SK-N-SH (cell line): ENCODE measurements around the gene TMEM184B. TPM values are rescaled to one million over a fixed set of nuclear protein-coding genes. Genes with fewer than 3 reads are reported as not detected.
"Not testable (repeated sequence)": the region's sequence is repeated elsewhere in the genome, so short reads cannot be mapped to it uniquely, and the experiment has no call there.

ENCODE experiments used
- CTCF ChIA-PET: fragments of 300-600, 350-600 bp; formaldehyde crosslinking; extraction: SDS; loops from one replicate; lab custom pipeline; 2021; lab: Yijun Ruan, JAX
- POLR2A ChIA-PET: fragments of 350-600 bp; sonication (Branson Sonifier 250); formaldehyde crosslinking; extraction: SDS; loops from one replicate; lab custom pipeline; 2020; ENCODE audit warnings: antibody characterized with exemption, inconsistent platforms; lab: Yijun Ruan, JAX
- DNase-seq: peaks from one replicate; pipeline ENCODE4 v3.0.0; 2012
- H2AFZ ChIP-seq: fragments of 200-600 bp; sonication (generic); 2 replicates; pipeline ENCODE4 v1.8.1; 2016; ENCODE audit warnings: antibody characterized with exemption, mild to moderate bottlenecking, low read depth
- H3F3A ChIP-seq: fragments of 200-600 bp; sonication (generic); replicated peaks from 2 replicates; pipeline ENCODE3; 2016; ENCODE audit warnings: antibody characterized with exemption, mild to moderate bottlenecking; ENCODE audit not compliant: insufficient read depth
- H3K27ac ChIP-seq, 2 experiments: fragments of 200-500 bp in 1 of 2; fragments of 200-600 bp in 1 of 2; sonication (Bioruptor generic) in 1 of 2; sonication (generic), shearing (Covaris generic) in 1 of 2; 2 replicates each; pipeline versions ENCODE4 v1.5.1 to v1.6.1; 2014 to 2016; ENCODE audit warnings: low read depth in 2 of 2, inconsistent platforms in 1 of 2, low read length in 1 of 2, mild to moderate bottlenecking in 1 of 2, mixed read lengths in 1 of 2
- H3K27me3 ChIP-seq: fragments of 200-600 bp; sonication (generic), shearing (Covaris generic); 2 replicates; pipeline ENCODE4 v1.6.1; 2016; ENCODE audit warnings: mixed run types; ENCODE audit not compliant: insufficient read depth
- H3K36me3 ChIP-seq, 2 experiments: fragments of 200-500 bp in 1 of 2; fragments of 200-600 bp in 1 of 2; sonication (Bioruptor generic) in 1 of 2; sonication (generic) in 1 of 2; replicated peaks in 1 of 2; 2 replicates each; pipeline versions ENCODE3 to v1.5.1; 2014 to 2016; ENCODE audit warnings: low read length in 1 of 2, mild to moderate bottlenecking in 1 of 2; ENCODE audit not compliant: insufficient read depth in 2 of 2, control insufficient read depth in 1 of 2
- H3K4me1 ChIP-seq, 2 experiments: fragments of 200-500 bp in 1 of 2; fragments of 200-600 bp in 1 of 2; sonication (Bioruptor generic) in 1 of 2; sonication (generic), shearing (Covaris generic) in 1 of 2; 2 replicates each; pipeline versions ENCODE4 v1.5.1 to v1.6.1; 2014 to 2016; ENCODE audit warnings: low read depth in 1 of 2, low read length in 1 of 2, mixed run types in 1 of 2; ENCODE audit not compliant: insufficient read depth in 2 of 2, control insufficient read depth in 1 of 2
- H3K4me2 ChIP-seq: fragments of 200-600 bp; sonication (generic), shearing (Covaris generic); 2 replicates; pipeline ENCODE4 v1.6.1; 2017; ENCODE audit warnings: mixed run types
- H3K4me3 ChIP-seq, 2 experiments: fragments of 200-500 bp in 1 of 2; fragments of 200-600 bp in 1 of 2; sonication (Bioruptor generic) in 1 of 2; sonication (generic), shearing (Covaris generic) in 1 of 2; 2 replicates each; pipeline versions ENCODE4 v1.5.1 to v1.8.1; 2014 to 2016; ENCODE audit warnings: low read depth in 2 of 2, inconsistent platforms in 1 of 2, low read length in 1 of 2, mild to moderate bottlenecking in 1 of 2, mixed read lengths in 1 of 2, moderate library complexity in 1 of 2
- H3K79me2 ChIP-seq: fragments of 200-600 bp; sonication (generic); 2 replicates; pipeline ENCODE4 v1.8.1; 2017; ENCODE audit warnings: mild to moderate bottlenecking; ENCODE audit not compliant: insufficient read depth
- H3K9ac ChIP-seq: fragments of 200-600 bp; sonication (generic); 2 replicates; pipeline ENCODE4 v1.6.1; 2017; ENCODE audit warnings: mixed run types
- H3K9me2 ChIP-seq: fragments of 200-600 bp; sonication (generic); 2 replicates; pipeline ENCODE4 v1.6.1; 2017; ENCODE audit warnings: mixed run types
- H3K9me3 ChIP-seq: fragments of 200-600 bp; sonication (generic); 2 replicates; pipeline ENCODE4 v1.6.1; 2017; ENCODE audit warnings: mixed run types, mild to moderate bottlenecking, moderate library complexity
- H4K20me1 ChIP-seq: fragments of 200-600 bp; sonication (generic); 2 replicates; pipeline ENCODE4 v1.6.1; 2017; ENCODE audit warnings: mild to moderate bottlenecking, mixed run types; ENCODE audit not compliant: insufficient read depth
- ELF1 ChIP-seq: IDR thresholded peaks from 2 replicates; pipeline ENCODE4 v1.4.0; 2012
- EP300 ChIP-seq, 2 experiments: IDR thresholded peaks; 2 replicates each; pipeline versions ENCODE4 v1.4.0 to v1.6.1; 2012; ENCODE audit warnings: borderline replicate concordance in 1 of 2, low read depth in 1 of 2, low read length in 1 of 2
- EZH2phosphoT487 ChIP-seq: fragments of 200-600 bp; sonication (generic); IDR thresholded peaks from 2 replicates; pipeline ENCODE4 v1.6.1; 2017; ENCODE audit warnings: low read depth, mixed run types, mild to moderate bottlenecking, antibody characterized with exemption, moderate library complexity, borderline replicate concordance
- FOSL2 ChIP-seq: IDR thresholded peaks from 2 replicates; pipeline ENCODE4 v1.4.0; 2012; ENCODE audit warnings: low read depth, mild to moderate bottlenecking, moderate library complexity, borderline replicate concordance
- GABPA ChIP-seq: IDR thresholded peaks from 2 replicates; pipeline ENCODE4 v1.4.0; 2012; ENCODE audit warnings: low read depth, mild to moderate bottlenecking
- JUND ChIP-seq: IDR thresholded peaks from 2 replicates; pipeline ENCODE4 v1.4.0; 2012
- MEF2A ChIP-seq: IDR thresholded peaks from 2 replicates; pipeline ENCODE4 v1.4.0; 2012; ENCODE audit warnings: low read depth, borderline replicate concordance
- MXI1 ChIP-seq: IDR thresholded peaks from 2 replicates; pipeline ENCODE4 v1.6.1; 2012; ENCODE audit warnings: mild to moderate bottlenecking, low read depth, low read length, improper control_type of control experiment
- RFX5 ChIP-seq: IDR thresholded peaks from 2 replicates; pipeline ENCODE4 v1.6.1; 2012; ENCODE audit warnings: mild to moderate bottlenecking, improper control_type of control experiment, low read length
- SIN3A ChIP-seq: IDR thresholded peaks from 2 replicates; pipeline ENCODE4 v1.6.1; 2012; ENCODE audit warnings: low read depth, mild to moderate bottlenecking, low read length, moderate library complexity, borderline replicate concordance
- SMC3 ChIP-seq: IDR thresholded peaks from 2 replicates; pipeline ENCODE4 v1.6.1; 2012; ENCODE audit warnings: low read depth, low read length, improper control_type of control experiment
- TAF1 ChIP-seq: IDR thresholded peaks from 2 replicates; pipeline ENCODE4 v1.6.1; 2012; ENCODE audit warnings: low read depth, mild to moderate bottlenecking, low read length, moderate library complexity, borderline replicate concordance
- TCF12 ChIP-seq: IDR thresholded peaks from 2 replicates; pipeline ENCODE4 v1.4.0; 2012
- USF2 ChIP-seq: fragments of 150-350 bp; IDR thresholded peaks from 2 replicates; pipeline ENCODE4 v1.6.1; 2017; ENCODE audit warnings: antibody characterized with exemption, low read length, low read depth, borderline replicate concordance
- YY1 ChIP-seq: IDR thresholded peaks from 2 replicates; pipeline ENCODE4 v1.4.0; 2012; ENCODE audit warnings: low read depth, mild to moderate bottlenecking
- ZBTB33 ChIP-seq: IDR thresholded peaks from 2 replicates; pipeline ENCODE4 v1.4.0; 2012; ENCODE audit warnings: low read depth, borderline replicate concordance
- WGBS: methylation state at CpG from one replicate; pipeline ENCODE4 v1.1.6; 2017; ENCODE audit warnings: low lambda C conversion rate; 5-methylcytosine and 5-hydroxymethylcytosine counted together
- polyA plus RNA-seq, 3 experiments: library from polyadenylated mRNA; depleted of rRNA; stranded (reverse); fragments of >200 nt; gene quantifications; 2 replicates each; pipeline ENCODE4 v1.2.3, GENCODE V29; 2012
- TF ChIP-seq, protein P1 (sequence below): IDR thresholded peaks from 2 replicates; pipeline ENCODE4 v1.4.0; 2012; ENCODE audit warnings: low read depth, borderline replicate concordance

Gene TMEM184B
- polyA plus RNA-seq, 1 of the 3 experiments (the other 2 are of a cell fraction): 25.3 TPM

- Histone ChIP-seq H2AFZ (no peak overlapping the region), H4K20me1 (no peaks in the 10 kb centered on the region), H3K36me3 (no peaks in the 10 kb centered on the region), H3F3A (no peaks in the 10 kb centered on the region), H3K9me3 (no peaks in the 10 kb centered on the region), H3K4me3 (no peak overlapping the region), H3K4me2 (peak overlapping the region; percentile 12; the same call in 1 of the 2 replicates), H3K9me2 (no peaks in the 10 kb centered on the region), H3K9ac (no peak overlapping the region), H3K27ac (peak overlapping the region in 1 of 2 experiments; percentile 39; a peak in 2 of 4 replicates), H3K4me1 (peaks cover 0 to 11% of the 10 kb centered on the region in 2 experiments; a peak in 2 of 4 replicates), H3K79me2 (no peaks in the 10 kb centered on the region), H3K27me3 (no peaks in the 10 kb centered on the region)
- WGBS: 58% methylated on average over 10 of the region's 15 CpGs
- CTCF ChIA-PET: interaction anchor here (0.8 kb wide), 1 partner anchor 10 kb away, joined by 3 read pairs; no protein-coding TSS in a partner anchor
- POLR2A ChIA-PET: no interaction called here
- DNase-seq: no peak
- TF ChIP-seq FOSL2 (peak; percentile 35; the same call in 1 of the 2 replicates), YY1 (no peak), JUND (peak; percentile 64)
Measured at GRCh38 chr22:38177926-38178604, 94.7 kb downstream of the TMEM184B start.

- 87% methylated on average over 9 of the region's 9 CpGs for WGBS
- CTCF ChIA-PET: interaction anchor here (0.8 kb wide), 1 partner anchor 10 kb away, joined by 3 read pairs; no protein-coding TSS in a partner anchor
- H3K36me3 ChIP-seq, H3K9ac ChIP-seq, H3K79me2 ChIP-seq, H2AFZ ChIP-seq, H3K9me2 ChIP-seq, H3K4me3 ChIP-seq, H3K4me2 ChIP-seq, POLR2A ChIA-PET, H3K9me3 ChIP-seq, H3F3A ChIP-seq, H4K20me1 ChIP-seq, DNase-seq, H3K27me3 ChIP-seq: not testable (repeated sequence)
- Histone ChIP-seq H3K27ac (peak overlapping the region in 1 of 2 experiments; percentile 39; a peak in 2 of 4 replicates), H3K4me1 (peaks cover 0 to 16% of the 10 kb centered on the region in 2 experiments; a peak in 2 of 4 replicates)
Measured at GRCh38 chr22:38177571-38177925, 95.3 kb downstream of the TMEM184B start.

GRCh38 chr22:38177044-38177443 is 95.8 kb downstream of the TMEM184B start:
- no peak overlapping the region for H3K27ac ChIP-seq
- no peak overlapping the region for H3K4me3 ChIP-seq
- no peak overlapping the region for H2AFZ ChIP-seq
- WGBS: 96% methylated on average over 4 of the region's 4 CpGs
- no peaks in the 10 kb centered on the region for H3K9me2 ChIP-seq
- no peaks in the 10 kb centered on the region for H3K9me3 ChIP-seq
- no peaks in the 10 kb centered on the region for H3K27me3 ChIP-seq
- ChIA-PET CTCF (no interaction called here), POLR2A (no interaction called here)
- H3F3A ChIP-seq: no peaks in the 10 kb centered on the region
- no peaks in the 10 kb centered on the region for H3K36me3 ChIP-seq
- H3K4me1 ChIP-seq: peaks cover 0 to 17% of the 10 kb centered on the region in 2 experiments; a peak in 2 of 4 replicates
- no peak overlapping the region for H3K9ac ChIP-seq
- H3K4me2 ChIP-seq: no peak overlapping the region
- H4K20me1 ChIP-seq: no peaks in the 10 kb centered on the region
- H3K79me2 ChIP-seq: no peaks in the 10 kb centered on the region
- no peak for DNase-seq
- no peak for TF ChIP-seq MXI1
- TF ChIP-seq USF2: no peak
- TF ChIP-seq ZBTB33: no peak
- TF ChIP-seq SIN3A: no peak
- TF ChIP-seq FOSL2: no peak
- TF ChIP-seq TAF1: no peak
- TF ChIP-seq MEF2A: no peak
- no peak for TF ChIP-seq GABPA
- TF ChIP-seq ELF1: no peak
- no peak for TF ChIP-seq TCF12
- TF ChIP-seq EZH2phosphoT487: no peak
- no peak for TF ChIP-seq SMC3
- TF ChIP-seq, protein P1, sequence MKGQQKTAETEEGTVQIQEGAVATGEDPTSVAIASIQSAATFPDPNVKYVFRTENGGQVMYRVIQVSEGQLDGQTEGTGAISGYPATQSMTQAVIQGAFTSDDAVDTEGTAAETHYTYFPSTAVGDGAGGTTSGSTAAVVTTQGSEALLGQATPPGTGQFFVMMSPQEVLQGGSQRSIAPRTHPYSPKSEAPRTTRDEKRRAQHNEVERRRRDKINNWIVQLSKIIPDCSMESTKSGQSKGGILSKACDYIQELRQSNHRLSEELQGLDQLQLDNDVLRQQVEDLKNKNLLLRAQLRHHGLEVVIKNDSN: no peak
- TF ChIP-seq RFX5: no peak
- TF ChIP-seq EP300 (IDR thresholded peaks at IDR 0.05; ENCODE audit: borderline replicate concordance in 1 of 2, low read depth in 1 of 2, low read length in 1 of 2): no peak
